Rectal smooth muscle tissue (tissue), 1 donor: Measurements from ENCODE around the gene ABHD10.

Experiments used
- H3K27ac ChIP-seq: one replicate; pipeline ENCODE4 v1.7.0; 2013; ENCODE audit warnings: low read depth, low read length, inconsistent platforms
- H3K27me3 ChIP-seq: one replicate; pipeline ENCODE4 v1.7.0; 2013; ENCODE audit warnings: low read length; ENCODE audit not compliant: control insufficient read depth, insufficient read depth
- H3K36me3 ChIP-seq: one replicate; pipeline ENCODE4 v1.7.0; 2013; ENCODE audit warnings: low read length; ENCODE audit not compliant: control insufficient read depth, insufficient read depth
- H3K4me1 ChIP-seq: one replicate; pipeline ENCODE4 v1.7.0; 2013; ENCODE audit warnings: low read length; ENCODE audit not compliant: control insufficient read depth, insufficient read depth
- H3K4me3 ChIP-seq: one replicate; pipeline ENCODE4 v1.7.0; 2013; ENCODE audit warnings: low read length
- H3K9ac ChIP-seq: one replicate; pipeline ENCODE4 v1.7.0; 2013; ENCODE audit warnings: low read length

ABHD10 gene

GRCh38 chr3:111978583-111979433 is at the start of gene ABHD10:
Gene ABHD10, plus strand, starts transcription at chr3:111979026. Its CDS starts 36 bp downstream, at chr3:111979062.
- Histone ChIP-seq H3K4me1 (peaks cover 2% of the 10 kb centered on the region), H3K27me3 (no peaks in the 10 kb centered on the region), H3K9ac (peak within 1 kb of the TSS; percentile 81), H3K4me3 (peak within 1 kb of the TSS; percentile 98), H3K27ac (peak within 1 kb of the TSS; percentile 79), H3K36me3 (no peaks in the 10 kb centered on the region)

GRCh38 chr3:111929484-111929883 is 49.3 kb upstream of the ABHD10 start:
- H3K27ac ChIP-seq = no peak overlapping the region
- H3K36me3 ChIP-seq = peaks cover 2% of the 10 kb centered on the region

GRCh38 chr3:111932946-111933345 is 45.9 kb upstream of the ABHD10 start:
- H3K27ac ChIP-seq = no peak overlapping the region
- H3K9ac ChIP-seq = no peak overlapping the region
- no peaks in the 10 kb centered on the region for H3K36me3 ChIP-seq
- H3K4me3 ChIP-seq = no peak overlapping the region
- H3K27me3 ChIP-seq = no peaks in the 10 kb centered on the region
- H3K4me1 ChIP-seq = no peaks in the 10 kb centered on the region

More at GRCh38 chr3:111929484-111929883, 49.3 kb upstream of the ABHD10 start:
- Histone ChIP-seq H3K4me1 (peaks cover 3% of the 10 kb centered on the region), H3K9ac (no peak overlapping the region), H3K4me3 (no peak overlapping the region), H3K27me3 (no peaks in the 10 kb centered on the region)

GRCh38 chr3:111936191-111936841 is 42.5 kb upstream of the ABHD10 start:
- H3K4me3 ChIP-seq = no peak overlapping the region
- H3K9ac ChIP-seq = no peak overlapping the region
- no peaks in the 10 kb centered on the region for H3K4me1 ChIP-seq
- peaks cover 4% of the 10 kb centered on the region for H3K36me3 ChIP-seq
- no peak overlapping the region for H3K27ac ChIP-seq
- no peaks in the 10 kb centered on the region for H3K27me3 ChIP-seq

GRCh38 chr3:111936967-111937366 is 41.9 kb upstream of the ABHD10 start:
- H3K9ac ChIP-seq = no peak overlapping the region
- peaks cover 6% of the 10 kb centered on the region for H3K36me3 ChIP-seq
- H3K27ac ChIP-seq = no peak overlapping the region
- H3K4me1 ChIP-seq = no peaks in the 10 kb centered on the region
- H3K4me3 ChIP-seq = no peak overlapping the region
- H3K27me3 ChIP-seq = no peaks in the 10 kb centered on the region

GRCh38 chr3:111937871-111938270 is 41.0 kb upstream of the ABHD10 start:
- Histone ChIP-seq H3K4me3 (no peak overlapping the region), H3K27me3 (no peaks in the 10 kb centered on the region), H3K9ac (no peak overlapping the region), H3K36me3 (peaks cover 6% of the 10 kb centered on the region), H3K4me1 (no peaks in the 10 kb centered on the region), H3K27ac (no peak overlapping the region)

- H3K4me3 ChIP-seq = no peak overlapping the region
- H3K4me1 ChIP-seq = no peaks in the 10 kb centered on the region
- H3K36me3 ChIP-seq = peaks cover 6% of the 10 kb centered on the region
- H3K9ac ChIP-seq = no peak overlapping the region
- H3K27me3 ChIP-seq = no peaks in the 10 kb centered on the region
- H3K27ac ChIP-seq = no peak overlapping the region
Measured at GRCh38 chr3:111939873-111940272, 39.0 kb upstream of the ABHD10 start.

- H3K9ac ChIP-seq = no peak overlapping the region
- peaks cover 4% of the 10 kb centered on the region for H3K4me1 ChIP-seq
- no peaks in the 10 kb centered on the region for H3K27me3 ChIP-seq
- no peak overlapping the region for H3K27ac ChIP-seq
- H3K36me3 ChIP-seq = peaks cover 8% of the 10 kb centered on the region
- no peak overlapping the region for H3K4me3 ChIP-seq
Measured at GRCh38 chr3:111943533-111943932, 35.3 kb upstream of the ABHD10 start.

GRCh38 chr3:111944372-111944771 is 34.5 kb upstream of the ABHD10 start:
- no peak overlapping the region for H3K9ac ChIP-seq

GRCh38 chr3:111947231-111947630 is 31.6 kb upstream of the ABHD10 start:
- Histone ChIP-seq H3K9ac (no peak overlapping the region), H3K4me1 (peaks cover 4% of the 10 kb centered on the region), H3K4me3 (no peak overlapping the region), H3K27ac (no peak overlapping the region), H3K27me3 (no peaks in the 10 kb centered on the region), H3K36me3 (peaks cover 2% of the 10 kb centered on the region)

More at GRCh38 chr3:111944372-111944771, 34.5 kb upstream of the ABHD10 start:
- H3K4me1 ChIP-seq = peaks cover 4% of the 10 kb centered on the region
- H3K27ac ChIP-seq = no peak overlapping the region
- H3K27me3 ChIP-seq = no peaks in the 10 kb centered on the region
- H3K4me3 ChIP-seq = no peak overlapping the region
- peaks cover 8% of the 10 kb centered on the region for H3K36me3 ChIP-seq

- no peak overlapping the region for H3K9ac ChIP-seq
- H3K4me1 ChIP-seq = peaks cover 4% of the 10 kb centered on the region
- no peak overlapping the region for H3K4me3 ChIP-seq
- H3K27me3 ChIP-seq = no peaks in the 10 kb centered on the region
- no peak overlapping the region for H3K27ac ChIP-seq
- peaks cover 2% of the 10 kb centered on the region for H3K36me3 ChIP-seq
Measured at GRCh38 chr3:111948786-111949185, 30.0 kb upstream of the ABHD10 start.

GRCh38 chr3:111949712-111950111 is 29.1 kb upstream of the ABHD10 start:
- Histone ChIP-seq H3K27ac (no peak overlapping the region), H3K4me1 (peaks cover 4% of the 10 kb centered on the region), H3K9ac (no peak overlapping the region), H3K4me3 (no peak overlapping the region), H3K27me3 (no peaks in the 10 kb centered on the region), H3K36me3 (peaks cover 2% of the 10 kb centered on the region)
